HEK293 (cell line): Measurements from ENCODE around the gene DSN1.

Source experiments
- CTCF ChIP-seq: fragments of 450-650 bp; formaldehyde crosslinking; IDR thresholded peaks from 2 replicates; pipeline ENCODE4 v1.5.1; 2016; ENCODE audit warnings: missing biosample characterization, missing genetic modification characterization
- KLF16 ChIP-seq: fragments of 450-650 bp; formaldehyde crosslinking; IDR thresholded peaks from 2 replicates; pipeline ENCODE4 v1.5.1; 2017; ENCODE audit warnings: missing biosample characterization, missing genetic modification characterization
- MZF1 ChIP-seq: fragments of 450-650 bp; formaldehyde crosslinking; IDR thresholded peaks from 2 replicates; pipeline ENCODE4 v1.5.1; 2017; ENCODE audit warnings: missing biosample characterization, missing genetic modification characterization, borderline replicate concordance
- SALL2 ChIP-seq: fragments of 450-650 bp; formaldehyde crosslinking; IDR thresholded peaks from 2 replicates; pipeline ENCODE4 v1.5.0; 2017; ENCODE audit warnings: missing biosample characterization, mild to moderate bottlenecking, missing genetic modification characterization, borderline replicate concordance
- ZBTB11 ChIP-seq: fragments of 450-650 bp; formaldehyde crosslinking; conservative IDR thresholded peaks from 2 replicates; pipeline ENCODE4 v1.5.1; 2016; ENCODE audit warnings: low read depth, missing biosample characterization, missing genetic modification characterization
- ZNF148 ChIP-seq: fragments of 450-650 bp; formaldehyde crosslinking; IDR thresholded peaks from 2 replicates; pipeline ENCODE4 v1.5.0; 2017; ENCODE audit warnings: missing biosample characterization, missing genetic modification characterization, borderline replicate concordance
- ZNF221 ChIP-seq: fragments of 450-650 bp; formaldehyde crosslinking; IDR thresholded peaks from 2 replicates; pipeline ENCODE4 v1.5.1; 2017; ENCODE audit warnings: missing biosample characterization, missing genetic modification characterization, borderline replicate concordance
- ZNF423 ChIP-seq: fragments of 450-650 bp; formaldehyde crosslinking; IDR thresholded peaks from 2 replicates; pipeline ENCODE4 v1.5.1; 2016; ENCODE audit warnings: missing biosample characterization, missing genetic modification characterization
- ZNF660 ChIP-seq: fragments of 450-650 bp; IDR thresholded peaks from 2 replicates; pipeline ENCODE4 v1.5.1; 2018; ENCODE audit warnings: missing biosample characterization, mild to moderate bottlenecking, missing genetic modification characterization

- TF ChIP-seq CTCF (tag by site-specific recombination) (no peak), ZNF221 (tag by site-specific recombination) (no peak), ZNF148 (tag by site-specific recombination) (no peak), SALL2 (tag by site-specific recombination) (no peak), KLF16 (no peak), ZNF660 (no peak), MZF1 (no peak), ZBTB11 (tag by site-specific recombination) (no peak), ZNF423 (no peak)
Measured at GRCh38 chr20:36785308-36785707, 11.7 kb upstream of the DSN1 start.
